Cardiac muscle cell (in vitro differentiated cells and primary cell): ENCODE results near the gene USP37. TPM values are rescaled to one million over a fixed set of nuclear protein-coding genes. Genes with fewer than 3 reads are reported as not detected.

ENCODE experiments used
- DNase-seq, 2 donors: peaks; one replicate each; pipeline versions ENCODE4 v3.0.0 to v3.0.0-alpha.2; 2010 to 2017; ENCODE audit warnings: low read depth in 1 of 2, low spot score in 1 of 2
- H3K27ac ChIP-seq: fragments of 200-600 bp; sonication (generic); 2 replicates; pipeline ENCODE4 v1.5.1; 2016
- H3K27me3 ChIP-seq: fragments of 200-600 bp; sonication (generic); 2 replicates; pipeline ENCODE4 v1.6.0; 2016; ENCODE audit warnings: control low read depth
- H3K36me3 ChIP-seq: fragments of 200-600 bp; sonication (generic); 2 replicates; pipeline ENCODE4 v1.5.1; 2016; ENCODE audit warnings: control low read depth
- H3K4me1 ChIP-seq: fragments of 200-600 bp; sonication (generic); 2 replicates; pipeline ENCODE4 v1.8.1; 2017; ENCODE audit warnings: low read depth, mild to moderate bottlenecking, mixed run types
- H3K4me3 ChIP-seq: fragments of 200-600 bp; sonication (generic); 2 replicates; pipeline ENCODE4 v1.5.1; 2016; ENCODE audit warnings: mild to moderate bottlenecking
- H3K9me3 ChIP-seq: fragments of 200-600 bp; sonication (generic); 2 replicates; pipeline ENCODE4 v1.5.1; 2017; ENCODE audit warnings: low read depth, mild to moderate bottlenecking, control low read depth
- polyA plus RNA-seq: library from polyadenylated mRNA; unstranded; fragments of >200 nt; fragmentation: Nextera tagmentation; extraction: Ambion mirVana; gene quantifications from 2 replicates; pipeline ENCODE4 v1.2.1, GENCODE V29; 2016
- total RNA-seq: library from RNA; depleted of rRNA; stranded (reverse); fragments of >200 nt; gene quantifications from 2 replicates; pipeline ENCODE4 v1.2.3, GENCODE V29; 2016
- TF ChIP-seq, protein P1 (sequence below): IDR thresholded peaks from 2 replicates; pipeline ENCODE4 v1.5.1; 2012; ENCODE audit warnings: low read depth, mild to moderate bottlenecking, low read length

Gene USP37
- total and polyA plus RNA-seq, 2 experiments from 2014 or later = 5.8 to 14.3 TPM

DNA sequence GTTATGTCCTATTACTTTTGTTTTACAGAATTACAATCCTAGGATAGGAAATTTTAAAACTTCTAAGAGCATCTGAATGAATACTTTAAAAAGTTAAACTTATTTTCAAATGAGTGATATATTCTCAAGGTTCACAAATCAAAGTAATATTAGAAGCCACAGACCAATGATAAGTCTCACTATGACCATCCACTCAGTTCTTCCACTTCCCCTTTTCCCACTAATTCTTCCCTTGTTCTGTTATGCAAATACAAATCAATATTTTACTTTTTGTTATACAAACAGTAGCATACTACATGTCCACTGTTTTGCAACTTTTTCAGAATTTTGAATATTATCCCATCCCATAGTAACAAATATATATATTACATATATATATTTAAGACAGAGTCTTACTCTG lies 20.2 kb downstream of the USP37 start:
- Histone ChIP-seq H3K36me3 (peaks cover 57% of the 10 kb centered on the region), H3K27ac (no peak overlapping the region), H3K4me1 (no peaks in the 10 kb centered on the region), H3K4me3 (no peak overlapping the region), H3K9me3 (no peaks in the 10 kb centered on the region), H3K27me3 (no peaks in the 10 kb centered on the region)
- TF ChIP-seq, protein P1, sequence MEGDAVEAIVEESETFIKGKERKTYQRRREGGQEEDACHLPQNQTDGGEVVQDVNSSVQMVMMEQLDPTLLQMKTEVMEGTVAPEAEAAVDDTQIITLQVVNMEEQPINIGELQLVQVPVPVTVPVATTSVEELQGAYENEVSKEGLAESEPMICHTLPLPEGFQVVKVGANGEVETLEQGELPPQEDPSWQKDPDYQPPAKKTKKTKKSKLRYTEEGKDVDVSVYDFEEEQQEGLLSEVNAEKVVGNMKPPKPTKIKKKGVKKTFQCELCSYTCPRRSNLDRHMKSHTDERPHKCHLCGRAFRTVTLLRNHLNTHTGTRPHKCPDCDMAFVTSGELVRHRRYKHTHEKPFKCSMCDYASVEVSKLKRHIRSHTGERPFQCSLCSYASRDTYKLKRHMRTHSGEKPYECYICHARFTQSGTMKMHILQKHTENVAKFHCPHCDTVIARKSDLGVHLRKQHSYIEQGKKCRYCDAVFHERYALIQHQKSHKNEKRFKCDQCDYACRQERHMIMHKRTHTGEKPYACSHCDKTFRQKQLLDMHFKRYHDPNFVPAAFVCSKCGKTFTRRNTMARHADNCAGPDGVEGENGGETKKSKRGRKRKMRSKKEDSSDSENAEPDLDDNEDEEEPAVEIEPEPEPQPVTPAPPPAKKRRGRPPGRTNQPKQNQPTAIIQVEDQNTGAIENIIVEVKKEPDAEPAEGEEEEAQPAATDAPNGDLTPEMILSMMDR = no peak
- DNase-seq = no peak

DNA sequence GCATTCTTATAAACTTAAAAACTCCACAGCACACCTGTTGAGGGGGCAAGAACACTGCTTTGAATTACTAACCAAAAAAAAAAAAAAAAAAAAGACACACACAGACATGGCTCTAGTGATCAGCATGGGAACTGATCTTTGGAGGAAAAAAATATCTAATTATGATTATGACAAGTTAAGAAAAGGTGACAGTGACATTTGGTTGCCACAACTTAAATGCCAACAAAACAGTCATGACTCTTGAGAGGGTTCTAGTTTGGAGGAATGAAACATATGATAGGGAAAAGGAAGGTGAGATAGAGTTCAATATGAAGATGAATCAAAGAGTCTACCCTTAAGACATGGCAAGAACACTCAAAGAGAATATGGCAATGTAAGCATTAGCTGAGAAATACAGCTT lies 20.6 kb downstream of the USP37 start:
- no peaks in the 10 kb centered on the region for H3K27me3 ChIP-seq
- no peaks in the 10 kb centered on the region for H3K9me3 ChIP-seq
- no peaks in the 10 kb centered on the region for H3K4me1 ChIP-seq
- H3K4me3 ChIP-seq = no peak overlapping the region
- no peak overlapping the region for H3K27ac ChIP-seq
- TF ChIP-seq, protein P1 = no peak
- H3K36me3 ChIP-seq = peaks cover 57% of the 10 kb centered on the region
- no peak for DNase-seq

DNA sequence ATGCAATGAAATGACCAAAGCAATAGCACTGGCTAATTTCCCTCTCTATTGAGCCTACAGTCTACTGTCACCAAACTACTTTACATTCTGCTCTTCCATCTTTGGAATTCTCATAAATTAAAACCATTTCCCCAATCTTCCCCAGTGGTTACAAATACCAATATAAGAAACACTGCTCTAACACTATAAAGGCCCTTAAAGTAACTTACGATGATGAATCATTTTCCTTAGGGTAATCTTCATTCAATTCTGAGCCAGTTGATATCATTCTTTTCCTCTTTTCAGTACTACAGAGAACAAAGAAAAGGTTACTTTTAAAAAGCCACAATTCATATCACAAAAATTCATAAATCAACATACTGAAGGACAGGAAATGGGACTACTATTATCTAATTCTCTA lies 22.1 kb downstream of the USP37 start:
- TF ChIP-seq, protein P1 = no peak
- peaks cover 57% of the 10 kb centered on the region for H3K36me3 ChIP-seq

DNA sequence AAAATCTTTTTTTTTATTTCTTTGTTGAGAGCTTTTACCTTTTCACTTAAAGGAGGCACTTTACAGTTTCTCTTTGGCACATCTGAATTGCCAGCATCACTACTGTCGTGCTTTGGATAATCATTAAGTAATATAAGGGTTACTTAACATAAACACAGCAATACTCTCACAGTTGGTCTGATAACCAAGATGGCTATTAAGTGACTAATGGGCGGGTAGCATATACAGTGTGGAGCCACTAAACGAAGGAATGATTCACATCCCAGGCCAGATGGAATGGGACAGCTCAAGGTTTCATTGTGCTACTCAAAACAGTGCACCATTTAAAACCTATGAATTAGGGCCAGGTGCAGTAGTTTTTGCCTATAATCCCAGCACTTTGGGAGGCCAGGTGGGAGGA lies 28.1 kb downstream of the USP37 start:
- no peak for DNase-seq
- Histone ChIP-seq H3K36me3 (peaks cover 39% of the 10 kb centered on the region), H3K9me3 (no peaks in the 10 kb centered on the region), H3K4me1 (no peaks in the 10 kb centered on the region), H3K27ac (no peak overlapping the region), H3K4me3 (no peak overlapping the region), H3K27me3 (no peaks in the 10 kb centered on the region)
- TF ChIP-seq, protein P1 = no peak

More for the DNA sequence above, 22.1 kb downstream of the USP37 start:
- no peaks in the 10 kb centered on the region for H3K27me3 ChIP-seq
- DNase-seq = no peak
- H3K27ac ChIP-seq = no peak overlapping the region
- H3K9me3 ChIP-seq = no peaks in the 10 kb centered on the region
- no peak overlapping the region for H3K4me3 ChIP-seq
- no peaks in the 10 kb centered on the region for H3K4me1 ChIP-seq

DNA sequence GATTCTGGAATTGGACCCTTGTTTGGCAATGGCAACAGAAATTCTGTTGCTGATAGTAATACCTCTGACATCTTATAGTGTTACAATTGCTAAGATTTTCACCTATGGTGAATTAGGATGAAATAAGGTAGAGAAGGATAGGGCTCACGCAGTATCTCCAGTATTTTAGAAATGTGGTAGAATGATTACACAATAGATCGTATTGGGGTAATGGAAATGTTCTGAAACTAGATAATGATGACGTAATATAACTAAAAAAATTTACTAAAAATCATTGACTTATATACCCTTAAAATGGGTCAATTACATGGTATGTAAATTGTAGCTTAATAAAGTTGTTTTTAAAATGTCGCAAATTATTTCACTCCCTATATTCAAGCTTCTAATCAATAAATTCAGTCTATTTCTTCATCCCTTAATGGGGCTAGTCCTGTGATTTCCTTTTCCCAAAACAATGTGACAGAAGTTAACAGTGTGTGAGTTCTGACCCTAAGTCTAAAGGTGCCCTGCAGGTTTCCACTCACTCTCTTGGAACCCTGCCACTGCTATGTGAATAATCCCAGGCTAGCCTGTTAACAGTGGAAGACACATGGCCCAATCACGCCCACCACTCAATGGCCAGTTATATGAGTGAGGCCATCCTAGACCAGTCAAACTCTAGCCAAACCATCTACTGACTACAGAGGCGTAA lies 31.2 kb downstream of the USP37 start:
- no peak for DNase-seq
- TF ChIP-seq, protein P1 = no peak
- peaks cover 34% of the 10 kb centered on the region for H3K36me3 ChIP-seq

More for the DNA sequence above, 31.2 kb downstream of the USP37 start:
- Histone ChIP-seq H3K27ac (no peak overlapping the region), H3K4me1 (no peaks in the 10 kb centered on the region), H3K9me3 (no peaks in the 10 kb centered on the region), H3K4me3 (no peak overlapping the region), H3K27me3 (no peaks in the 10 kb centered on the region)
